Femur (tissue), 1 donor: ENCODE results near the gene PRCD.
"Not testable (repeated sequence)": the region's sequence is repeated elsewhere in the genome, so short reads cannot be mapped to it uniquely, and the experiment has no call there.

Experiments
- DNase-seq: peaks from one replicate; pipeline ENCODE4 v3.0.0-alpha.2; 2017

PRCD gene

GRCh38 chr17:76558198-76559095, 18.6 kb downstream of the PRCD start:
- no peak for DNase-seq

DNA sequence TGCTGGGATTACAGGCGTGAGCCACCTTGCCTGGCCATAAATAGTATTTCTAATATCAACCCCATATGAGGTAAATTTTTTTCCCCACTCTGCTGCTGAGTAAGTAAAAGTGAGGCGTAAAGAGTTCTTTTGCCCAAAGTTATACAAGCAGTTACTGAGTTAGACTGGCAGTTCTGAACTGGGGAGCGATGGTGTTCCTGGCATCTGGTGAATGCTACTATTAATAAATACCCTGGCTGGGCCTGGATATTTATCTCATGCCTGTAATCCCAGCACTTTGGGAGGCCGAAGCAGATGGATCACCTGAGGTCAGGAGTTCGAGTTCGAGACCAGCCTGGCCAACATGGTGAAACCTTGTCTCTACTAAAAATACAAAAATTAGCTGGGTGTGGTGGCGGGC, 19.6 kb downstream of the PRCD start:
- DNase-seq, result not testable (repeated sequence)

DNA sequence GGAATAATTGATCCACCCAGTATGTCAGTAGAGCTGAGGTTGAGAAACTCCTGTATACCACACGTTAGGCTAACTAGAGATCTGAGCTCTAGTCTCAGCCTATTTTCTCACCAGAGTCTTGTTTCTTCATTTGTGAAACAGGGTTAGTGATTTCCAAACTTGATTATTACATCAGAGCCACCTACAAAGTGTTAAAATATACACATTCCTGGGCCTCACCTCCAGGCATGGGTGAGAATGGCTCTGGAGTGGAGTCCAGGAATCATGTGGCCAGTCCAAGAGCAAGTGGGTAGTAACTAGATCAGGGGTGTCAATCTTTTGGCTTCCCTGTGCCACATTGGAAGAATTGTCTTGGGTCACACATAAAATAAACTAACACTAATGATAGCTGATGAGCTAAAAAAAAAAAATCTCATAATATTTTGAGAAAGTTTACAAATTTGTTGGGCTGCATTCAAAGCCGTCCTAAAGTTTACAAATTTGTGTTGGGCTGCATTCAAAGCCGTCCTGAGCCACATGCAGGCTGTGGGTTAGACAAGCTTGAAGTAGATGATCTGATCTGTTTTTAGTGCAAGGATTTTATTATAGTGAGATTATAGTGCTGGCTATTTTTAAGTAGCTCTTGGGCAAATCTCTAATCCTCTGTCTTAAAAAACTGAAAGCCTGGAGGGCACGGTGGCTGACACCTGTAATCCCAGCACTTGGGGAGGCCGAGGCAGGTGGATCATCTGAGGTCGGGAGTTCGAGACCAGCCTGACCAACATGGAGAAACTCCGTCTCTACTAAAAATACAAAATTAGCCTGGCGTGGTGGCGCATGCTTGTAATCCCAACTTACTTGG, 20.4 kb downstream of the PRCD start:
- no peak for DNase-seq

DNA sequence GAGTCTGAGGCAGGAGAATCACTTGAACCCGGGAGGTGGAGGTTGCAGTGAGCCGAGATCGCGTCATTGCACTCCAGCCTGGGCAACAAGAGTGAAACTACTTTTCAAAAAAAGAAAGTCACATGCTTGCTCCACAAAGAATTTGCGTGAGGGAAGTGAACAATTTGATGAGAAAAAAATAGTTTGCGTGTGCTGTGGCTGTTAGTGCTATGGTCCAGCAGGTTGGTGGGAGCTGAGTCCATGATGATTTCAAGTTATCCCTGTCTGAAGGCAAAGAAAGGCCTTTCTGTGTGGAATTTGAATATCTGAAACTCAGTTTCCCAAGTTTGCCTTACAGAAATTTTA, 21.0 kb downstream of the PRCD start:
- no peak for DNase-seq

DNA sequence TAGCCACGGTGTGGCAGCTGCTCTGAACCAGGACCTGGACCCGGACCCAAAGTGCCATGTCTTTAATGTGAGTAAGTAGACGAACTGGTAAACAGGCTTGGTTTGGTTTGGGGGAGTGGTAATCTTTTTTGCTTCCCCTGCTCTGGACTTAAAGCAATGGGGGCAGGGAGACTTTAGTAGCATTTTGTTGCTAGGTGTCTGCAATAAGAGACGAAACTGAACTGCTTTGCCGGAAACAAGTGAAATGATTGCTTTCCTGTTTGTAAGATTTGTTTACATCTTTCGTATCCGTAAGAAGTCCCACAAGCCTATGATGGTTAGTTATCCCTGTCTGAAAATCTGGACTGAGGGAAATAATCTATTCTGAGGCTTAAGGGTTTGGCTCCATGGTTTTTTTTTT, 21.5 kb downstream of the PRCD start:
- no peak for DNase-seq

DNA sequence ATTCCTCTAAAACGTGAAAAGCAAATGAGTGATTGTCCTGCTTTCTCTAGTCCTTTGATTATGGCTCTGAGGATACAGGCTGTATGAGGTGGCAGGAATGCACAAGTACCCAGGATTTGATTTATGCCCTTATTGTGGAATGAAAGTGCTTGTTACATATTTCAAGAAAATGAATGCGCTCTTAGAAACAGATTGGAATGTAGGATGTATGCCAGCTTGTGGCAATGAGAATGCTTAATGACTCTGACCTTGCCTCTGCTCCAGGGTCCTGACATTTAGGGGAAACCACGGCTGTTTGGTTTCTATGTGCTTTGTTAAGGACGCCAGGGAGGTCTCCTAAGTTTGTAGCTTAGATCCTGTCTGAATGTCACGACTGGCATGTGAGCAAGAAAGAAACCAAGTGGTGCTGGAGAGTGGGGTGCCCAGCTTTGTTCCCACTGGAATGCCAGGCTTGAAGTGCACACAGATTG, 22.0 kb downstream of the PRCD start:
- DNase-seq, result no peak

DNA sequence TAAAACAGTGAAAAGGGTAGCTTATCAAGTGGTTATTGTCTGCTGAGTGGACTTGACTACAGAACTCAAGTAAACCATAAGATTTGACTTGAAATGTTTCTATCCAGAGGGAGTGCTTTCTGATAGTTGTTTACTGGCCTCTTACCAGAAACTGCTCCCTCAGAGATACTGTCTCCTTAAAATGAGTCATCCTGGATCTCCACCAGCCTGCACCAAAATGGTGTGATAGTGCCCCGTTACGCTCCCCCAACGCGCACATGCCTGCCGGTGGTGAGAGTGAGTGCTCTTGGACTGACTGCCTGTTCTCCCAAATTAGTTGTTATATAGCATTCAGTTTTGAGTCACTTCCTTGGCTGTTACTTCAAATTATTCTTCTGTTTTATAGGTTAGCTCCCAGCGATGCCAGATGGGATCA, 22.9 kb downstream of the PRCD start:
- DNase-seq, result no peak

DNA sequence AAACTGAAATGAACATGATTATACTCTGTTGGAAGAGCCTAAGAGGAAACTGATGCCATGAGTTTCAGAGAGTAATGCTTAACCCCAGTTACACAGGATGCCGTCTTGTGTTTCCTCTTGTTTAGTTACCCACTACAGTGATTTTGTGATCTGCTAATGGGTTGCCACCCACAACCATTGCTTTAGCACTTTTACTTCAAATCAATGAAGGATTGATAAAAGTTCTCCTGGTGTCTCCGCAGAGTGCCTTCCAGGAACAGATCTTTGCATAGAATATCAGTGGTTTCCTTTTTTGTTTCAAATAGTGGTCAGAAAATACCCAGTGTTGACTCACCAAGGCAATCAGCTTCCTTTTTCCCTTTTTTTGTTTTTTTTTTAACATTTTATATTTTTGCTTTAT, 23.5 kb downstream of the PRCD start:
- not testable (repeated sequence) for DNase-seq

GRCh38 chr17:76564991-76565727, 25.3 kb downstream of the PRCD start:
- not testable (repeated sequence) for DNase-seq

GRCh38 chr17:76565728-76566612, 26.1 kb downstream of the PRCD start:
- DNase-seq, result peak; percentile 9

- DNase-seq, result peak; percentile 13
Observed at GRCh38 chr17:76566613-76566943, 26.7 kb downstream of the PRCD start.

GRCh38 chr17:76566988-76567431, 27.2 kb downstream of the PRCD start:
- DNase-seq, result peak; percentile 16

- DNase-seq, result peak; percentile 21
Observed at GRCh38 chr17:76567634-76568432, 28.0 kb downstream of the PRCD start.

GRCh38 chr17:76568811-76569221, 29.0 kb downstream of the PRCD start:
- no peak for DNase-seq

- DNase-seq, result peak; percentile 54
Observed at GRCh38 chr17:76569607-76570279, 29.9 kb downstream of the PRCD start.

GRCh38 chr17:76570457-76570856, 30.6 kb downstream of the PRCD start:
- DNase-seq, result no peak

GRCh38 chr17:76570877-76571471, 31.1 kb downstream of the PRCD start:
- DNase-seq, result no peak

DNA sequence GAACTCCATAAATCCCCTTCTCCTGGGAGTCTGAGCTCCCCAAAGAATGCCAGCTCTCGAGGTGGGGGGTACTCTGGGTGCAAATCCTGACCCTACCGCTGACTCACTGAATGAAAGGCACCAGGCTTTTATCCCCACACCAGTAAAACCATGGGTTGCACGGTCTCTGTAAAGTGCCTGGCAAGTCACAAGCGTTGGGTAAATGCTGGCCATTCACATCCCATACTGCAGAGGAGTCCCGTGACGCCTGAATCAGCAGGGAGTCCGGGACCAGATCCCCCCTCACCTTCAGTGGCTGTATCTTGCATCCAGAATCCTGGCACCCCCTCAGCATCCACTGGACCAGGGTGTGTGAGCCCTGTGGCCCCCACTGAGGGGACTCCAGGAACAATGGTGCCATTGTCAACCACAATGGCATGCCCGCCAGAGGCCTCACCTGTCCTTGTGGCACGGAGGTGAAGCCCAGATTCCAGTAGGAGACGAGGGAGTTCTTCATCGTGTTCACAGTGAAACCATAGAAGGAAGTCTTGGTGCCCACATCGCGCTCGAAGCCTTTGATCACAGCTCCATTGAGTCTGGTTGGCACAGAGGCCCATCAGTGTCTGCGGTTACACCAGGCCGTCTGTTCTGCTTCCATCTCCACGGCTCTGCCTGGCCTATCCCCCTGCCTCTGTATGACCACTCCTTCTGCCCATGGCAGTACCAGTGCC, 32.5 kb downstream of the PRCD start:
- no peak for DNase-seq

- no peak for DNase-seq
Observed at GRCh38 chr17:76573096-76573495, 33.3 kb downstream of the PRCD start.

GRCh38 chr17:76574166-76574565, 34.3 kb downstream of the PRCD start:
- DNase-seq, result no peak
